GM12872 (cell line): ENCODE results near the gene GUCY2D.

Experiments used
- CTCF ChIP-seq: IDR thresholded peaks from 3 replicates; pipeline ENCODE4 v1.5.1; 2011; ENCODE audit warnings: low read depth, mild to moderate bottlenecking, low read length, moderate library complexity; ENCODE audit not compliant: insufficient read depth

GUCY2D gene

GRCh38 chr17:8001976-8002720 is at the start of gene GUCY2D:
Gene GUCY2D (plus strand): TSS chr17:8002615. CDS start chr17:8003048, 433 bp downstream.
- no peak for TF ChIP-seq CTCF

- no peak for TF ChIP-seq CTCF
Measured at GRCh38 chr17:7955414-7956227, 46.8 kb upstream of the GUCY2D start.

GRCh38 chr17:7956228-7956965 is 46.0 kb upstream of the GUCY2D start:
- no peak for TF ChIP-seq CTCF

- no peak for TF ChIP-seq CTCF
Measured at GRCh38 chr17:7959503-7960253, 42.7 kb upstream of the GUCY2D start.

GRCh38 chr17:7961421-7961820 is 41.0 kb upstream of the GUCY2D start:
- TF ChIP-seq CTCF = no peak

- no peak for TF ChIP-seq CTCF
Measured at GRCh38 chr17:7967751-7968150, 34.7 kb upstream of the GUCY2D start.

GRCh38 chr17:7969433-7969832 is 33.0 kb upstream of the GUCY2D start:
- no peak for TF ChIP-seq CTCF
